Mesodermal cell (in vitro differentiated cells): ENCODE measurements around the gene MUC2.

ENCODE experiments used
- H3K27ac ChIP-seq: 2 replicates; pipeline ENCODE4 v1.7.0; 2013; ENCODE audit warnings: mild to moderate bottlenecking, low read depth, low read length, moderate library complexity; ENCODE audit not compliant: severe bottlenecking
- H3K36me3 ChIP-seq: 2 replicates; pipeline ENCODE4 v1.7.1; 2013; ENCODE audit warnings: mild to moderate bottlenecking, low read length, moderate library complexity; ENCODE audit not compliant: control insufficient read depth, insufficient read depth
- H3K4me1 ChIP-seq: one replicate; pipeline ENCODE4 v1.7.1; 2013; ENCODE audit warnings: mild to moderate bottlenecking, low read length; ENCODE audit not compliant: insufficient read depth, control insufficient read depth, poor library complexity, severe bottlenecking
- H3K4me3 ChIP-seq: 2 replicates; pipeline ENCODE4 v1.7.0; 2013; ENCODE audit warnings: low read length, control low read depth, mild to moderate bottlenecking; ENCODE audit not compliant: insufficient read depth, poor library complexity, severe bottlenecking; ENCODE audit errors: extremely low read depth
- H3K9me3 ChIP-seq: 2 replicates; pipeline ENCODE4 v1.7.1; 2013; ENCODE audit warnings: mild to moderate bottlenecking, low read length, moderate library complexity; ENCODE audit not compliant: control insufficient read depth
- WGBS, 2 experiments: methylation state at CpG; one replicate each; pipeline ENCODE4 v1.1.5; 2013; ENCODE audit warnings: missing lambda C conversion rate in 2 of 2; ENCODE audit not compliant: insufficient coverage in 2 of 2; 5-methylcytosine and 5-hydroxymethylcytosine counted together

MUC2 gene

DNA sequence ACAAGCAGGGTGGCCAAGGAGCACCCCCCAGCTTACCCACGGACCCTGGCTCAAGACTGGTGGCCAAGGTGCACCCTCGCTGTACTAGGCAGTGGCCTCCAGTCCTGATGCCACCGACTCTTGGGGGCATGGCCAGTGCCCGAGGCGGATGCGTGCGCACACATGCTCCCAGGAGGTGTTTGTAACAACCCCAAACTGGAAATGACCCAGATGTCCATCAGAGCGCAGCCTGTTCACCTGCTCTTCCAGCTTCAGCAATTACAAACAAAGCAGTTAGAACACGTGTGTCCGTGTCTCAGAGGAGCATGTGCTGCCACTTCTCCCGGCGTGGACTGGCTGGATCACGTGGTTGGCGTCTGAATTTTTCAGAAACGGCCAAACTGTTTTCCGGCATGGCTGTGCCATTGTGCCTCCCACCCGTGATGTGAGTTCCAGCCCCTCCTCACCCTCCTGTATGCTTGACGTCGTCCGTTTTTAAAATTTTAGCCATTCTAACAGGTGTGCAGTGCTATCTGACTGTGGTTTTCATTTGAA lies 31.0 kb upstream of the MUC2 start:
- Histone ChIP-seq H3K27ac (no peak overlapping the region), H3K4me3 (no peak overlapping the region), H3K9me3 (no peaks in the 10 kb centered on the region), H3K36me3 (no peaks in the 10 kb centered on the region), H3K4me1 (no peaks in the 10 kb centered on the region)
- WGBS, 2 experiments = 91 to 92% methylated on average over 19 to 20 of the region's 20 CpGs

DNA sequence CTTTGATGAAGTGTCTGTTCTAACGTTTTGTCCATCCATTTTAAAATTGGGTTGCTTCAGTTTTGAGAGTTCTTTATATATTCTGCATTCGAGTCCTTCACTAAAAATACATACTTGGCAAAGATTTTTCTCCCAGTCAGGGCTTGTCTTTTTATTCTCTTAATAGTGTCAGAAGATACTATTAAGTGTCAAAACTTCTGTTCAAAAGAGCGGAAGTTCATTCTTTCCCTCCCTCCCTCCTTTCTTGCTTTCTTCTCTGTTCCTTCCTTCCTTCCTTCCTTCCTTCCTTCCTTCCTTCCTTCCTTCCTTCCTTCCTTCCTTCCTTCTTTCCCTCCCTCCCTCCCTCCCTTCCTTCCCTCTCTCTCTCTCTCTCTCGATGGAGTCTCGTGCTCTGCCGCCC lies 30.5 kb upstream of the MUC2 start:
- WGBS, 2 experiments = 57 to 88% methylated on average over 1 to 4 of the region's 6 CpGs
- no peak overlapping the region for H3K27ac ChIP-seq
- no peaks in the 10 kb centered on the region for H3K36me3 ChIP-seq
- no peaks in the 10 kb centered on the region for H3K9me3 ChIP-seq
- no peaks in the 10 kb centered on the region for H3K4me1 ChIP-seq
- no peak overlapping the region for H3K4me3 ChIP-seq

DNA sequence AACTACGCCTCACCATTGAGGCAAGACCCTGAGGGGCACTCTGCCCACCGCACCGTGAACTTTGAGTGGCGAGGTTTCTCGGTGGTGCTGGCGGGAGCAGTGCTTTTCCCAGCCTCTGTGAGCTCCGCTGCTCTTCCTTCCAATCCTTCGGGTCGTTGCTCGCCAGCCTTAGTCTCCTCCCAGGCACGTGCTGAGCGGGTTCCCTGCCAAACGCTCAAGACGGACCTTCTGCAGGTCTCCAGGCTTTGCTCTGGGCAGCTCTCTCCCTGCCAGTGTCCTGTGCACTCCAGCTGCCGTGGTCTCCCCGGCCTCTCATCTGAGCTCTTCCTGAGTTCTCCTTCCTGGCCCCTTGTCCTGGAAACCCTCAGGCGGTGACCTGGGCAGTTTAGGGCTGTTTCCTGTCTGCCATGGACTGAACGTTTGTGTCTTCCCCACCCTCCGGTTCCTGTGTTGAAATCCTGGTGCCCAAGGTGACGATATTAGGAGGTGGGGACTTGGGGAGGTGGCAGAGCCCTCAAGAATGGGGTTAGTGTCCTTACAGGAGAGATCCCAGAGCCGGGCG lies 27.0 kb upstream of the MUC2 start:
- no peak overlapping the region for H3K4me3 ChIP-seq
- no peaks in the 10 kb centered on the region for H3K4me1 ChIP-seq
- H3K27ac ChIP-seq = no peak overlapping the region
- H3K9me3 ChIP-seq = no peaks in the 10 kb centered on the region
- 90 to 92% methylated on average over 17 to 22 of the region's 22 CpGs for WGBS, 2 experiments
- H3K36me3 ChIP-seq = no peaks in the 10 kb centered on the region

DNA sequence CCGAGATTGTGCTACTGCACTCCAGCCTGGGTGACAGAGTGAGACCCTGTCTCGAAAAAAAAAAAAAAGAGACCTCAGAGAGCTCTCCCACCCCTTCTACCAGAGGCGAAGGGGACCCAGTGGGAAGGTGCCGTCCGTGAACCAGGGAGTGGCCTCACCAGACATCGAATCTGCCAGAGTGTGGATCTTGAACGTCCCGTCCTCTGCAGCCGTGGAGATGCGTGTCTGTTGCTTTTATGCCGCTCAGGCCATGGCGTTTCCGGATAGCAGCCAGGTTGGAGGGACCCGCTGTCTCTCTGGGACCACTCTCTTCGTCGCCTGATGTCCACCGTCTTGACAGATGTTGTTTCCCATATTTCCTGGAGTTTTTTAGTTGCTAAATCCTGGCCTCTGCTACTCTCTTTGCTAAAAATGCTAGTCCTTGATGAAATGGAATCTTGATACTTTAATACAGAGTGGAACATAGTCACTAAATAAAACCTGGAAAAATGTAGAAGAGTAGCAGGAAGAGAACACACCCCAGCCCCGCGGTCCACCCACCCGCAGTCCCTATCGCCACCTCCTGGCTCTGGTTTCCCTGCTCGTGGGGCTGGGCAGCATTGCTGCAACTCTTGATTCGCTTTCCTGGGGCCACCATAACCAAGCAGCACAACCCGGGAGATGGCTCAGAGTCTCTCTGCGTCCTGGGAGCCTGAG lies 26.2 kb upstream of the MUC2 start:
- WGBS, 2 experiments = 85 to 88% methylated on average over 19 to 24 of the region's 25 CpGs
- Histone ChIP-seq H3K4me3 (no peak overlapping the region), H3K9me3 (no peaks in the 10 kb centered on the region)

DNA sequence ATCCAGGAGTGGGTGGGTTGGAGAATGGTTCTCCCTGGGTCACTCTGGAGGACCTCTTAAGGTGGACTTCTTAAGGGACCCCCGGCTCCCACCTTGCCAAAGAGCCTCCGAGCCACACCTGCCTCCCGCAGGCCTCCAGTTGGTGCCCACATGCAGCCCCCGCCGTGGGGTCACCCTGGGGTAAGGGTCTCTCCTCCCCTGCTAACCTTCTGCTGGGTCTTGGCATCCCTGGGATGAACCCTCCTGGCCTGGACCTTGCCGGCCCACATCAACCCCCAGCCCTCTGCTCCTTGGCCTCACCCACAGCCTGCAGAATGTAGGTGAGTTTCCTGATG lies 25.6 kb upstream of the MUC2 start:
- H3K4me3 ChIP-seq = no peak overlapping the region
- H3K27ac ChIP-seq = no peak overlapping the region
- no peaks in the 10 kb centered on the region for H3K9me3 ChIP-seq
- H3K4me1 ChIP-seq = no peaks in the 10 kb centered on the region
- WGBS, 2 experiments = 93 to 96% methylated on average over 3 to 5 of the region's 6 CpGs
- H3K36me3 ChIP-seq = no peaks in the 10 kb centered on the region

More for the DNA sequence above, 26.2 kb upstream of the MUC2 start:
- Histone ChIP-seq H3K27ac (no peak overlapping the region), H3K36me3 (no peaks in the 10 kb centered on the region), H3K4me1 (no peaks in the 10 kb centered on the region)

DNA sequence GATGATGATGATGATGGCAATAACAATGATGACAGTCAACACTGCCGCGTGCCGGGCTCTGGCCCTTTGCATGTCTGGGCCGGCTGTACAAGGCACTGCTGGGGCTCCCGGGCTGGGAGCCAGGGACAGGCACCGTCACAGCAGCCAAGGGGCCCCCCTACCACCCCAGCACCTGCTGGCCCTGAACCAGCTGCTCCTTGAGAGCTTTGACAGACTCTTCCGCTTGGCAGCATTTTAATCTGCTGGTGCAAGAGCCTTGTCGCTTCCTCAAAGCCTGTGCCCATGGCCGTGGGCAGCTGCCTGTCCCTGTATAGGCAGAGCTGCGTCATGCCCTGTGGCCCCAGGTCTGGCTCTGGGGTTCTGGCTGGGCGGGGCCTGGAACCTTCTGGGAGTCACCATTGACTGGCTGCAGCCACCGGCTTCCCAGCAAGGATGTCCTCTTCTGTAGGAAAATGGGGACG lies 25.2 kb upstream of the MUC2 start:
- H3K27ac ChIP-seq = no peak overlapping the region
- H3K4me3 ChIP-seq = no peak overlapping the region
- H3K4me1 ChIP-seq = no peaks in the 10 kb centered on the region
- H3K9me3 ChIP-seq = no peaks in the 10 kb centered on the region
- H3K36me3 ChIP-seq = no peaks in the 10 kb centered on the region
- 83 to 90% methylated on average over 13 of the region's 13 CpGs for WGBS, 2 experiments

DNA sequence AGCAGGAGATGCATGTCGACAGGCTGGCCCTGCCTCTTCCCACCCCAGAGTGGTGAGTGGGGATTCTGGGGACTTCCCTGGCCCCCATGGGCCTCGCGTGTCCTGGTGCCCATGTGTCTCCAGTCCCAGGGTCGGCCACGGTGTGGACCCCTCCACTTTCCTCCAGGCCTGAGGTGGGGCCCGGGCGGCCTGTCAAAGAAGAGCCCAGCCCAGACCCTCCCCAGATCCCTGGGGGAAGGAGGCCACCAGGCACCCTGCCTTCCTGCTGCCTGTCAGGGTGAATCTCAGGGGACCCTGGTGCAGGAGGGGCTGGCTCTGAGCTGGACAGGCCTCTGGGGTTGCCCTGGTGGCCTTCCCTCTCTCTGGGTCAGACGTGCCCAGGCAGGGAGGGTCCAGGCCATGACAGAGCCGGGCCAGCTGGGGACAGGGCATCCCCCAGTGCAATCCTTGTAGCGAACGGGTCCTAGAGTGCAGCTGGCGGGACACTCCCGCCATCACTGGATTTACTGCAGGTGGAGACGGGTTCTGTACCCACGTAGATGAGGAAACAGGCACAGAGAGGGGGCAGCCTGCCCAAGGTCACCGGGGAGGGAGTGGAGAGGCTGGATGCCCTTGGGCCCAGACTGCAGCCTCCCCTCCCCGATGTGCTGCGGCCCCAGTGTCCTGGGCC lies 24.6 kb upstream of the MUC2 start:
- Histone ChIP-seq H3K36me3 (no peaks in the 10 kb centered on the region), H3K4me3 (no peak overlapping the region), H3K9me3 (no peaks in the 10 kb centered on the region), H3K27ac (no peak overlapping the region), H3K4me1 (no peaks in the 10 kb centered on the region)
- WGBS, 2 experiments = 81 to 94% methylated on average over 13 to 15 of the region's 18 CpGs

DNA sequence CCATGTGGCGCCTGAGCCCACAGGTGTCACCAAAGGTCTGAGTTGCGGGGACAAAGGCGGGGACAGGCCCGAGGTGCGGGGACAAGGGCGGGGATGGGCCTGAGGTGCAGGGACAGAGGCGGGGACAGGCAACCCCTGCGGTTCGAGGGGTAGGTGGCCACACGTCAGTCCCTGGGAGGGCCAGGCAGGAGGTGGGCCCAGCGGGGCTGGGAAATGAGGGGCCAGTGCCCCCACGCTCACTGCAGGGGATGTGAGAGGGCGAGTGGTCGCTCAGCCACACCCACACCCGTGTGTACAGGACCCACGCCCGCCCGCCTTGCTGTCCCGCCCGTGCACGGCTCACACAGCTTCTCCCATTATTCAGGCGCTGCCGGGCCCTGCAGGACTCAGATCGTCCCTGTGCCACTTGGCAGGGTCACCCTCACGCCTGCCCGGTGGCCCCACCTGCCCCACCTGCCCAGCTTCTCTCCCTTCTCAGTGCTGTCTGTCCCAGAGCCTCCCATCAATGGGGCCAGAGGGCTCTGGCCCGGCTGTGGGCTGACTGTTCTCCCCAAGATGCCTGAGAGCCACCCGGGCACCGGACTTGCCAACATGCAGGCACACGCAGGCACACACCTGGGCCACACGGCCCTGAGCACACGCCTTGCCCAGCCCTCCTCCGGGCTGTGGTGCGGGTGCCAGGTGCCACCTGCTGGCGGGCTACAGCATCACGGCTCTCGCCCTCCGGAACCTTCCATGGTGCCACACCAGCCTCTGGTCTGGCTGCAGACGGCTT lies 23.9 kb upstream of the MUC2 start:
- Histone ChIP-seq H3K36me3 (no peaks in the 10 kb centered on the region), H3K9me3 (no peaks in the 10 kb centered on the region), H3K27ac (no peak overlapping the region), H3K4me3 (no peak overlapping the region), H3K4me1 (no peaks in the 10 kb centered on the region)
- 61 to 73% methylated on average over 32 to 33 of the region's 39 CpGs for WGBS, 2 experiments

DNA sequence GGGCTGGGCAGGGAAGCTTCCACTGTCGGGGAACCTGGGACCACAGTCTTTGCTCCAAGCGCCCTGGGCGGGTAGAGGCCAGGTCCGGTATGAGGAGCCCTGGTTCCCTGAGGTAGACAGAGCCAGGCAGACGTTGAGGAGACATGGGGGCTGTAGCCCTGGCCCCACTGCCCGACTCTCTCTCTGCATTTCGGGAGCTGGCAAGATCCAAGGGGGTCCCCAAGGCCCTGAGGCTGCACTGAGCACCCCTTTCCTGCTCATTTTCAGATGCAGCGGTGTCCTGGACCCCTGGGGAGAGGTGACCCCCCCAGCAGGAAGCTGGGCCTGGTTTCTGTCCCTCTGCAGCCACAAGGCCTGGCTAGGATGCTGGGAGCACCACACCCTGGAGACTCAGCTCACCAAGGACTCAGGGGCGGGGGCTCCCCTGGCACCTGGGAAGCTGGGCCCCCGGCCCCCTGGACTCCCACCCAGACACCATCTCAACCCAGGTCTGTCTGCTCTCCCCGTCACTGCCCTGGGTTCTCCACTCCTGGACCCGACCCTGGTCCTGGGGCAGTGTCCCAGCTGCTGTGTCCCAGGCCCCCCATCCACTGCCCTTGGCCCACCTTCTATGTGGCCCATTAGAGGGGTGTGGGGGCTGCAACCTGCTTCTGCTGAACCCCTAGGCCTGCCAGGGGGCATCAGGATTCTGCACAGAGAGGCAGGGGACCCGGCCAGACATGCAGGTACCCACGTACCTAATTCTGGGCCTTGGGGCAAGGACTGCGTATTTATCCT lies 23.1 kb upstream of the MUC2 start:
- Histone ChIP-seq H3K9me3 (no peaks in the 10 kb centered on the region), H3K27ac (no peak overlapping the region), H3K4me3 (no peak overlapping the region), H3K4me1 (no peaks in the 10 kb centered on the region), H3K36me3 (no peaks in the 10 kb centered on the region)
- WGBS, 2 experiments = 68 to 76% methylated on average over 12 to 13 of the region's 15 CpGs
